HG03064 (cell line): ENCODE data around the gene COQ5.

Experiments
- ATAC-seq: cut with Tn5 transposase; IDR thresholded peaks from one replicate; pipeline ENCODE4 v1.9.1; 2021; ENCODE audit warnings: low read depth; ENCODE audit not compliant: unreplicated experiment

Gene COQ5

GRCh38 chr12:120460157-120460556 lies 68.8 kb downstream of the COQ5 start:
- ATAC-seq: no peak

GRCh38 chr12:120457133-120457532 lies 71.8 kb downstream of the COQ5 start:
- ATAC-seq: no peak

- ATAC-seq: no peak
These were observed 73.7 kb downstream of the COQ5 start for GRCh38 chr12:120455302-120455701.

GRCh38 chr12:120453977-120454376 lies 75.0 kb downstream of the COQ5 start:
- ATAC-seq: no peak
